Spleen (tissue), 7 donors: Measurements from ENCODE around the gene CYB561.

Experiments used
- POLR2A ChIP-seq, 3 donors: fragments of 450-650 bp; IDR thresholded peaks; one replicate each; pipeline ENCODE4 v1.5.1; 2017; ENCODE audit warnings: antibody characterized with exemption in 3 of 3, mild to moderate bottlenecking in 1 of 3
- POLR2AphosphoS5 ChIP-seq, 3 donors: sonication (generic); formaldehyde crosslinking; IDR thresholded peaks; one replicate each; pipeline ENCODE4 v1.5.1; 2017; ENCODE audit warnings: antibody characterized with exemption in 3 of 3
- TF ChIP-seq, protein P1 (sequence below), 11 experiments: fragments of 200-600 bp in 7 of 11; fragments of 450-650 bp in 4 of 11; sonication (generic) in 4 of 11; IDR thresholded peaks in 8 of 11; conservative IDR thresholded peaks in 3 of 11; 1 replicate in 7 of 11; 2 replicates in 4 of 11; pipeline versions ENCODE4 v1.4.0 to v1.8.0; 2016 to 2021; ENCODE audit warnings: antibody characterized with exemption in 11 of 11, inconsistent platforms in 4 of 11, mild to moderate bottlenecking in 1 of 11
- donor health status: DM: no; HTN: no; CAD: no; lungs with moderate emphysema.
- donor health status: DM: no; HTN: no; CAD: no.
- donor health status: DM: no; HTN: no; CAD: no.

DNA sequence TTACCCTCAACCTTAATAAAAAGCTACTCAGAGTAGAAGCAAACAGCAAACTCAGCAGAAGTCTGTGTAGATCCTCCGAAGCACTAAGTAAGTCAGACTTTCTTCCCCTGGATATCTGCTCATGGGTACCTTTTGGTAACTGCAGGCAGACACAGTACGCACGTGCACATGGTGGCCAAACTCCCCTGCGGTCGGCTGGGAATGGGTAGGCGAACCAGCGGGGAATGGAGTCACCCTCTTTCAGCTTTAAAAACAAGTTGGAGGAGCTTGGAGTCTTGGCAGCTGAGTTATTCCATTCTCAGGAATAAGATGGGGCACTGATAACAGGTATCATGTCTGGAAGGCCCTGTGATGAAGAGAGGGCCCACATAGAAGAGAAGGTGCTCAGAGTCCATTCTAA is 16.3 kb downstream of the CYB561 start:
- TF ChIP-seq, protein P1, sequence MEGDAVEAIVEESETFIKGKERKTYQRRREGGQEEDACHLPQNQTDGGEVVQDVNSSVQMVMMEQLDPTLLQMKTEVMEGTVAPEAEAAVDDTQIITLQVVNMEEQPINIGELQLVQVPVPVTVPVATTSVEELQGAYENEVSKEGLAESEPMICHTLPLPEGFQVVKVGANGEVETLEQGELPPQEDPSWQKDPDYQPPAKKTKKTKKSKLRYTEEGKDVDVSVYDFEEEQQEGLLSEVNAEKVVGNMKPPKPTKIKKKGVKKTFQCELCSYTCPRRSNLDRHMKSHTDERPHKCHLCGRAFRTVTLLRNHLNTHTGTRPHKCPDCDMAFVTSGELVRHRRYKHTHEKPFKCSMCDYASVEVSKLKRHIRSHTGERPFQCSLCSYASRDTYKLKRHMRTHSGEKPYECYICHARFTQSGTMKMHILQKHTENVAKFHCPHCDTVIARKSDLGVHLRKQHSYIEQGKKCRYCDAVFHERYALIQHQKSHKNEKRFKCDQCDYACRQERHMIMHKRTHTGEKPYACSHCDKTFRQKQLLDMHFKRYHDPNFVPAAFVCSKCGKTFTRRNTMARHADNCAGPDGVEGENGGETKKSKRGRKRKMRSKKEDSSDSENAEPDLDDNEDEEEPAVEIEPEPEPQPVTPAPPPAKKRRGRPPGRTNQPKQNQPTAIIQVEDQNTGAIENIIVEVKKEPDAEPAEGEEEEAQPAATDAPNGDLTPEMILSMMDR (IDR thresholded peaks at IDR 0.05 in 8 of 11, conservative IDR thresholded peaks at IDR 0.05 in 3 of 11), result no peak
- TF ChIP-seq POLR2A (IDR thresholded peaks at IDR 0.05) (no peak), POLR2AphosphoS5 (IDR thresholded peaks at IDR 0.05) (no peak)
